ENCODE data around the gene SEC16B. TPM values are rescaled to one million over a fixed set of nuclear protein-coding genes. Genes with fewer than 3 reads are reported as not detected.

The SEC16B gene
- total RNA-seq, 1 experiment from 2014 or later: 0.07 TPM

DNA sequence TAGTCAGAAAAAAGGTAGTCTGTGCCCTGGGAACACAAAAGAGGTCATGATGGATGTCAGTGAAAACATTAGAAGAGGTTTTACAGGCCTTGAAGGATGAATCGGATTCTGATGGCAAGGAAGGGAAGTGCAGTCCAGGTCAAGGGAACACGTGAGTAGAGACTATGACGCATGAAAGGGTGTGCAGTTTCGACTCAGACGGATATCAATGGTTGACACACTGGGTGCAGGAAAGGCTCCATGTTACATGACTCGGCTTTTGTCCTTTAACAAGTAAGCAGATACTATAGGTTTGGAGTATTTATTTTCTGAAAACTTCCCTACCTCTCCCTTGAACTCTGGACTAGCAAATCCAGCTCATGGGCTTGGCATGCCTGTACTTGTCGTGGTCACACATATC is 55.3 kb downstream of the SEC16B start:
- H3K27me3 ChIP-seq (ENCODE audit: low read length): no peaks in the 10 kb centered on the region
- intact Hi-C loops (cut with micrococcal nuclease): no loop called here
- no peaks in the 10 kb centered on the region for H3K9me2 ChIP-seq (replicated peaks; ENCODE audit: low read length)
- no peak overlapping the region for H3K4me3 ChIP-seq (ENCODE audit: low read length)
- no peaks in the 10 kb centered on the region for H4K20me1 ChIP-seq (ENCODE audit: low read length)
- ChIA-PET CTCF (no interaction called here), POLR2A (ENCODE audit: unreplicated experiment) (no interaction called here)
- no TSS peak for BruUV-seq (replicated peaks)
- no peak overlapping the region for H3K9ac ChIP-seq (ENCODE audit: low read length)
- no peaks in the 10 kb centered on the region for H3F3A ChIP-seq (ENCODE audit: low read length, unreplicated experiment)
- ATAC-seq (no peak), DNase-seq (peak; percentile 20)
- H3K79me2 ChIP-seq (ENCODE audit: low read length): no peaks in the 10 kb centered on the region
- no peak overlapping the region for H3K4me2 ChIP-seq (ENCODE audit: low read length)
- TF ChIP-seq CTCF (conservative IDR thresholded peaks at IDR 0.05; ENCODE audit: low read depth, low read length): no peak
- no peak for TF ChIP-seq EZH2 (IDR thresholded peaks at IDR 0.05; ENCODE audit: low read length, unreplicated experiment)
- no peak for TF ChIP-seq EZH2phosphoT487 (IDR thresholded peaks at IDR 0.05; ENCODE audit: borderline replicate concordance, low read length)
- no peaks in the 10 kb centered on the region for H3K36me3 ChIP-seq (ENCODE audit: low read depth, low read length)
- no peaks in the 10 kb centered on the region for H3K9me3 ChIP-seq (ENCODE audit: low read length)
- no peak overlapping the region for H2AFZ ChIP-seq (ENCODE audit: low read length)
- H3K27ac ChIP-seq (ENCODE audit: low read length): no peak overlapping the region
- H3K4me1 ChIP-seq (ENCODE audit: insufficient read depth, low read length): no peaks in the 10 kb centered on the region

DNA sequence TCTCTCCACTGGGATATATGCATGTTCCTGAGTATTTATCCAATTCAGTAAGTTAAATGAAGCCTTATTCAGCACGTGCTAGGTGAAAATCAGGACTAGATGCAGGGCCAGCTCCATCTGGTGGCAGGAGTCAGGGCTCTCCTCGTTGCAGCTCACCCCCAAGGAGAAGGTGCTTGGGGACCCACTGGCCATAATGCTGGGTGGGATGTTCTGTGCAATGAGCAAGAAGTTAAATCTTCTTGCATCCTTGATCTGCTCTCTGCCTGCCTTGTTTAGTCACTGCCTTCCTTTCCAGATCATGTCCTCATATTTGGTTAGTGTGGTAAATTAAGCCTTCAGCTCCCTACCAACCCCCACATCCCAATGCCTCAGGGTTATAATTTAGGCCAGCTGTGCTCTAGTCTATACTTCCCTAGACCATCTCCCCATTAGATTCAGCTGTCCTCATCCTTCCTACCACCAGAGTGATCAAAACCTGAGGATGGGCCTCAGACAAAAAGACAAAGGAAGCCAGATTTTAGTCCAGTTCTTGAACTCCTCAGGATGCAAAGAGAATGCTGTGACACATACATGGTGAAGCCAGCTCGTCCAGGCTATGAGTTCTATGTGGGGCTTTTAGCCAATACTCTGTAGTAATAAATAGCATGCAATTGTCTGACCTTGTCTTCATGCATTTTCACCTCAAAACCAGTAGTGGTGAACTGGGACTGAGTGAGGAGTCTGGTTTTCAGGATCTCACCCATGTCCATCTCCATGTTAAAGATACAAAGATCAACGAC is 55.9 kb downstream of the SEC16B start:
- no peaks in the 10 kb centered on the region for H3K9me3 ChIP-seq (ENCODE audit: low read length)
- no peaks in the 10 kb centered on the region for H3K79me2 ChIP-seq (ENCODE audit: low read length)
- ATAC-seq (peak; percentile 54), DNase-seq (peak; percentile 22)
- intact Hi-C loops (cut with micrococcal nuclease): no loop called here
- H3K36me3 ChIP-seq (ENCODE audit: low read depth, low read length): no peaks in the 10 kb centered on the region
- no peaks in the 10 kb centered on the region for H3K4me1 ChIP-seq (ENCODE audit: insufficient read depth, low read length)
- H3K9me2 ChIP-seq (replicated peaks; ENCODE audit: low read length): no peaks in the 10 kb centered on the region
- BruUV-seq (replicated peaks): no TSS peak
- no peak overlapping the region for H3K9ac ChIP-seq (ENCODE audit: low read length)
- no peak overlapping the region for H3K27ac ChIP-seq (ENCODE audit: low read length)
- no peaks in the 10 kb centered on the region for H3F3A ChIP-seq (ENCODE audit: low read length, unreplicated experiment)
- H2AFZ ChIP-seq (ENCODE audit: low read length): no peak overlapping the region
- ChIA-PET CTCF (no interaction called here), POLR2A (ENCODE audit: unreplicated experiment) (no interaction called here)
- no peaks in the 10 kb centered on the region for H3K27me3 ChIP-seq (ENCODE audit: low read length)
- TF ChIP-seq CTCF (conservative IDR thresholded peaks at IDR 0.05; ENCODE audit: low read depth, low read length) (peak; percentile 60), EZH2 (IDR thresholded peaks at IDR 0.05; ENCODE audit: low read length, unreplicated experiment) (no peak), EZH2phosphoT487 (IDR thresholded peaks at IDR 0.05; ENCODE audit: borderline replicate concordance, low read length) (no peak)
- no peaks in the 10 kb centered on the region for H4K20me1 ChIP-seq (ENCODE audit: low read length)
- no peak overlapping the region for H3K4me3 ChIP-seq (ENCODE audit: low read length)
- H3K4me2 ChIP-seq (ENCODE audit: low read length): no peak overlapping the region

DNA sequence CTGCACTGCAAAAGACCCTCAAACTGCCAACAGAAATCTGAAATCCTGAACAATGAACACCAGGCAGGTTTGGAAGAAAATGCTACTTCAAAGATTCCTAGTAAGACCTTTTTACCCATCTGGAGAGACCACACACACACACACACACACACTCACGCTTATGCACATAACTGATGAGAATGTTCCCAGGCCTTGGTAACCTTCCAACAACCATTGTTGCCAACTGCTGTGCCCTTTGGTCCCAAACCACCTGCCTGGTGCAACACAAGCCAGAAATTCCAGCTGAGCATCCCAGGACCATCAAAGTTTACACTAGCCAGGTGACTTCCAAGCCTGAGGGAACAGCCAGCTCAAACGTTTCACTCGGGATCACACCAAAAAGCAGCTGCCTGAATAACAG is 56.9 kb downstream of the SEC16B start:
- Histone ChIP-seq H4K20me1 (ENCODE audit: low read length) (no peaks in the 10 kb centered on the region), H3F3A (ENCODE audit: low read length, unreplicated experiment) (no peaks in the 10 kb centered on the region), H3K36me3 (ENCODE audit: low read depth, low read length) (no peaks in the 10 kb centered on the region), H3K9me2 (replicated peaks; ENCODE audit: low read length) (no peaks in the 10 kb centered on the region), H3K27ac (ENCODE audit: low read length) (no peak overlapping the region), H3K27me3 (ENCODE audit: low read length) (no peaks in the 10 kb centered on the region), H3K4me3 (ENCODE audit: low read length) (no peak overlapping the region), H3K9me3 (ENCODE audit: low read length) (no peaks in the 10 kb centered on the region), H2AFZ (ENCODE audit: low read length) (no peak overlapping the region), H3K9ac (ENCODE audit: low read length) (no peak overlapping the region), H3K79me2 (ENCODE audit: low read length) (no peaks in the 10 kb centered on the region), H3K4me2 (ENCODE audit: low read length) (no peak overlapping the region), H3K4me1 (ENCODE audit: insufficient read depth, low read length) (no peaks in the 10 kb centered on the region)
- ChIA-PET CTCF (no interaction called here), POLR2A (ENCODE audit: unreplicated experiment) (no interaction called here)
- TF ChIP-seq EZH2 (IDR thresholded peaks at IDR 0.05; ENCODE audit: low read length, unreplicated experiment): no peak
- TF ChIP-seq CTCF (conservative IDR thresholded peaks at IDR 0.05; ENCODE audit: low read depth, low read length): no peak
- TF ChIP-seq EZH2phosphoT487 (IDR thresholded peaks at IDR 0.05; ENCODE audit: borderline replicate concordance, low read length): no peak
- DNase-seq: peak; percentile 40
- ATAC-seq: no peak
- no TSS peak for BruUV-seq (replicated peaks)
- intact Hi-C loops (cut with micrococcal nuclease): no loop called here
